HCT116 (cell line): Measurements from ENCODE around the gene IL22RA1. TPM values are rescaled to one million over a fixed set of nuclear protein-coding genes. Genes with fewer than 3 reads are reported as not detected.

ENCODE experiments used
- ATAC-seq: fragments of 200-7000 bp; cut with Tn5 transposase; 2 replicates; pipeline ENCODE4 v1.9.1; 2020; ENCODE audit warnings: mild to moderate bottlenecking, moderate library complexity
- BruUV-seq: library from RNA; stranded (reverse); fragments of 400-500 nt; replicated peaks from 2 replicates; lab custom pipeline; 2021; lab: Mats Ljungman, UMichigan
- CTCF ChIA-PET: fragments of 300-600 bp; sonication (Branson Sonifier 250); formaldehyde crosslinking; loops from one replicate; lab custom pipeline; 2021; ENCODE audit warnings: antibody characterized with exemption; lab: Charles Lee
- POLR2A ChIA-PET: fragments of 300-600, 350-600 bp; sonication (Branson Sonifier 250); formaldehyde crosslinking; loops from one replicate; lab custom pipeline; 2021; ENCODE audit warnings: antibody characterized with exemption; lab: Charles Lee
- RAD21 ChIA-PET, 2 experiments: fragments of 300-600 bp; sonication (Branson Sonifier 250); formaldehyde crosslinking; loops; one replicate each; lab custom pipeline; 2023; ENCODE audit warnings: low total read pairs in 2 of 2; ENCODE audit not compliant: uncharacterized antibody in 2 of 2, unreplicated experiment in 2 of 2, low non-redundant PET in 1 of 2; lab: Charles Lee
- DNase-seq: peaks from one replicate; pipeline ENCODE4 v3.0.0-alpha.2; 2010; ENCODE audit warnings: low read depth, low spot score
- H2AFZ ChIP-seq: fragments of 200-600 bp; shearing (Covaris generic), sonication (generic); 2 replicates; pipeline ENCODE4 v1.6.1; 2017; ENCODE audit warnings: low read depth, mixed run types, mixed read lengths, antibody characterized with exemption, low read length; ENCODE audit not compliant: poor library complexity, severe bottlenecking
- H3K27ac ChIP-seq: 2 replicates; pipeline ENCODE4 v1.5.1; 2012; ENCODE audit warnings: low read depth, low read length
- H3K27me3 ChIP-seq: fragments of 200-600 bp; sonication (generic); 2 replicates; pipeline ENCODE4 v1.6.1; 2016; ENCODE audit warnings: mixed run types, low read length, mixed read lengths; ENCODE audit not compliant: insufficient read depth
- H3K36me3 ChIP-seq, 2 experiments: fragments of 200-500 bp in 1 of 2; fragments of 200-600 bp in 1 of 2; sonication (Bioruptor generic) in 1 of 2; sonication (generic) in 1 of 2; 2 replicates each; pipeline versions ENCODE4 v1.5.1 to v1.6.1; 2014 to 2016; ENCODE audit warnings: low read length in 2 of 2, inconsistent platforms in 1 of 2, mixed read lengths in 1 of 2, mixed run types in 1 of 2; ENCODE audit not compliant: insufficient read depth in 2 of 2, control insufficient read depth in 1 of 2
- H3K4me1 ChIP-seq, 2 experiments: fragments of 200-600 bp in 1 of 2; sonication (generic) in 1 of 2; 2 replicates each; pipeline versions ENCODE4 v1.5.1 to v1.6.1; 2012 to 2017; ENCODE audit warnings: low read length in 2 of 2, inconsistent platforms in 1 of 2, mild to moderate bottlenecking in 1 of 2, mixed read lengths in 1 of 2, mixed run types in 1 of 2, moderate library complexity in 1 of 2; ENCODE audit not compliant: insufficient read depth in 2 of 2, control insufficient read depth in 1 of 2
- H3K4me2 ChIP-seq: fragments of 200-600 bp; sonication (generic); 2 replicates; pipeline ENCODE4 v1.6.1; 2017; ENCODE audit warnings: mixed run types, low read length, mixed read lengths
- H3K4me3 ChIP-seq, 2 experiments: fragments of 200-600 bp in 1 of 2; sonication (generic) in 1 of 2; replicated peaks in 1 of 2; 2 replicates each; pipeline ENCODE4 v1.5.1; 2011 to 2016; ENCODE audit warnings: low read length in 2 of 2, control low read depth in 1 of 2, low read depth in 1 of 2, mild to moderate bottlenecking in 1 of 2, mixed read lengths in 1 of 2, mixed run types in 1 of 2
- H3K79me2 ChIP-seq: fragments of 200-600 bp; sonication (generic); 2 replicates; pipeline ENCODE4 v1.6.1; 2017; ENCODE audit warnings: mild to moderate bottlenecking, mixed run types, low read length, moderate library complexity, mixed read lengths; ENCODE audit not compliant: insufficient read depth
- H3K9ac ChIP-seq: fragments of 200-600 bp; sonication (generic); 2 replicates; pipeline ENCODE4 v1.6.1; 2016; ENCODE audit warnings: low read length, mixed read lengths
- H3K9me2 ChIP-seq: fragments of 200-600 bp; sonication (generic), shearing (Covaris generic); 2 replicates; pipeline ENCODE4 v1.6.1; 2017; ENCODE audit warnings: mixed run types, mild to moderate bottlenecking, moderate library complexity; ENCODE audit not compliant: insufficient read depth
- H3K9me3 ChIP-seq, 2 experiments: fragments of 200-500 bp in 1 of 2; fragments of 200-600 bp in 1 of 2; sonication (Bioruptor generic) in 1 of 2; sonication (generic) in 1 of 2; 2 replicates each; pipeline ENCODE4 v1.6.1; 2014 to 2017; ENCODE audit warnings: low read length in 2 of 2, mixed read lengths in 2 of 2, inconsistent platforms in 1 of 2, low read depth in 1 of 2, mild to moderate bottlenecking in 1 of 2, mixed run types in 1 of 2, moderate library complexity in 1 of 2; ENCODE audit not compliant: control insufficient read depth in 1 of 2, insufficient read depth in 1 of 2
- H4K20me1 ChIP-seq: fragments of 200-600 bp; sonication (generic), shearing (Covaris generic); 2 replicates; pipeline ENCODE4 v1.6.1; 2017; ENCODE audit warnings: mixed run types, mild to moderate bottlenecking, moderate library complexity; ENCODE audit not compliant: insufficient read depth
- CBX3 ChIP-seq: IDR thresholded peaks from 2 replicates; pipeline ENCODE4 v1.6.1; 2012; ENCODE audit warnings: low read depth
- CTCF ChIP-seq, 3 experiments: fragments of 200-600 bp in 1 of 3; sonication (generic) in 1 of 3; IDR thresholded peaks in 2 of 3; conservative IDR thresholded peaks in 1 of 3; 2 replicates each; pipeline ENCODE4 v1.5.1; 2012 to 2017; ENCODE audit warnings: low read depth in 2 of 3, low read length in 2 of 3, antibody characterized with exemption in 1 of 3, borderline replicate concordance in 1 of 3, control low read depth in 1 of 3, mild to moderate bottlenecking in 1 of 3, mixed read lengths in 1 of 3, mixed run types in 1 of 3, moderate library complexity in 1 of 3; ENCODE audit not compliant: insufficient read depth in 1 of 3
- EGR1 ChIP-seq: IDR thresholded peaks from 2 replicates; pipeline ENCODE4 v1.6.1; 2012; ENCODE audit warnings: low read depth
- EZH2phosphoT487 ChIP-seq: fragments of 200-600 bp; IDR thresholded peaks from 2 replicates; pipeline ENCODE4 v1.6.1; 2018; ENCODE audit warnings: antibody characterized with exemption, borderline replicate concordance
- JUND ChIP-seq: IDR thresholded peaks from 2 replicates; pipeline ENCODE4 v1.6.1; 2012
- MAX ChIP-seq: IDR thresholded peaks from 2 replicates; pipeline ENCODE4 v1.6.1; 2012
- RAD21 ChIP-seq: IDR thresholded peaks from 2 replicates; pipeline ENCODE4 v1.6.1; 2012; ENCODE audit warnings: low read depth, mild to moderate bottlenecking
- REST ChIP-seq: IDR thresholded peaks from 2 replicates; pipeline ENCODE4 v1.6.1; 2012; ENCODE audit warnings: low read depth
- SIN3A ChIP-seq: IDR thresholded peaks from 2 replicates; pipeline ENCODE4 v1.6.1; 2012; ENCODE audit warnings: low read depth
- SRF ChIP-seq: IDR thresholded peaks from 2 replicates; pipeline ENCODE4 v1.6.1; 2012; ENCODE audit warnings: low read depth
- TCF7L2 ChIP-seq: IDR thresholded peaks from 2 replicates; pipeline ENCODE4 v1.7.0; 2011; ENCODE audit warnings: borderline replicate concordance, inconsistent platforms; ENCODE audit not compliant: insufficient read depth, insufficient read length; ENCODE audit errors: extremely low read depth
- YY1 ChIP-seq: IDR thresholded peaks from 2 replicates; pipeline ENCODE4 v1.6.1; 2011; ENCODE audit warnings: low read length, low read depth, moderate library complexity, mild to moderate bottlenecking; ENCODE audit not compliant: insufficient replicate concordance; ENCODE audit errors: extremely low read depth
- ZBTB33 ChIP-seq: IDR thresholded peaks from 2 replicates; pipeline ENCODE4 v1.6.1; 2011; ENCODE audit warnings: mild to moderate bottlenecking, low read length, moderate library complexity; ENCODE audit not compliant: insufficient replicate concordance; ENCODE audit errors: extremely low read depth
- intact Hi-C: fragments of 100-400 bp; cut with micrococcal nuclease; formaldehyde crosslinking; loops from 2 replicates; pipeline ENCODE4 v1.10.0; 2022
- total RNA-seq: library from RNA; stranded (reverse); gene quantifications from one replicate; pipeline ENCODE4 v1.2.1, GENCODE V29; 2021; ENCODE audit not compliant: unreplicated experiment

Gene IL22RA1
- total RNA-seq, 1 experiment from 2014 or later, result 2.1 TPM

- TF ChIP-seq SRF, result no peak
- no peak for TF ChIP-seq TCF7L2
These were observed 6.9 kb upstream of the IL22RA1 start (continued) for GRCh38 chr1:24149866-24150233.

- ChIA-PET RAD21 (no interaction called here), POLR2A (no interaction called here), CTCF (interaction anchor here (0.7 kb wide), 1 partner anchor 244 kb away, joined by 3 read pairs; no protein-coding TSS in a partner anchor)
- Histone ChIP-seq H3K4me3 (no peak overlapping the region), H4K20me1 (no peaks in the 10 kb centered on the region), H3K9ac (no peak overlapping the region), H3K27me3 (no peaks in the 10 kb centered on the region), H3K4me1 (peaks cover 9 to 32% of the 10 kb centered on the region in 2 experiments), H3K4me2 (no peak overlapping the region), H3K36me3 (no peaks in the 10 kb centered on the region), H3K79me2 (no peaks in the 10 kb centered on the region), H3K9me2 (no peaks in the 10 kb centered on the region), H2AFZ (no peak overlapping the region), H3K27ac (no peak overlapping the region), H3K9me3 (no peaks in the 10 kb centered on the region)
- no peak for ATAC-seq
- intact Hi-C loops, result no loop called here
- BruUV-seq, result no TSS peak
- no peak for DNase-seq
- TF ChIP-seq MAX, result no peak
- no peak for TF ChIP-seq SRF
- TF ChIP-seq REST, result no peak
- no peak for TF ChIP-seq CBX3
- no peak for TF ChIP-seq EGR1
- TF ChIP-seq RAD21, result no peak
- TF ChIP-seq SIN3A, result no peak
- no peak for TF ChIP-seq YY1
- TF ChIP-seq JUND, result no peak
- no peak for TF ChIP-seq CTCF (IDR thresholded peaks at IDR 0.05 in 2 of 3, conservative IDR thresholded peaks at IDR 0.05 in 1 of 3; ENCODE audit: borderline replicate concordance in 1 of 3, insufficient read depth in 1 of 3, low read depth in 2 of 3, low read length in 2 of 3)
- no peak for TF ChIP-seq ZBTB33
- TF ChIP-seq EZH2phosphoT487, result no peak
These were observed 4.9 kb upstream of the IL22RA1 start for GRCh38 chr1:24147816-24148215.
